NCI-H1105 treated with DMSO at 0.1 percent for 48 hours (cell line): Measurements from ENCODE around the gene LRP1B.

Experiments used
- DNase-seq: peaks from one replicate; lab custom pipeline; 2025; lab: John Stamatoyannopoulos, UW

The LRP1B gene

GRCh38 chr2:142131010-142131669, at the start of gene LRP1B:
Gene LRP1B (minus strand): TSS chr2:142131016. CDS start chr2:142130729, 287 bp downstream.
- peak; percentile 61 for DNase-seq

GRCh38 chr2:142179686-142180085, 48.9 kb upstream of the LRP1B start:
- no peak for DNase-seq

- DNase-seq, result no peak
Measured at GRCh38 chr2:142178604-142179003, 47.8 kb upstream of the LRP1B start.

DNA sequence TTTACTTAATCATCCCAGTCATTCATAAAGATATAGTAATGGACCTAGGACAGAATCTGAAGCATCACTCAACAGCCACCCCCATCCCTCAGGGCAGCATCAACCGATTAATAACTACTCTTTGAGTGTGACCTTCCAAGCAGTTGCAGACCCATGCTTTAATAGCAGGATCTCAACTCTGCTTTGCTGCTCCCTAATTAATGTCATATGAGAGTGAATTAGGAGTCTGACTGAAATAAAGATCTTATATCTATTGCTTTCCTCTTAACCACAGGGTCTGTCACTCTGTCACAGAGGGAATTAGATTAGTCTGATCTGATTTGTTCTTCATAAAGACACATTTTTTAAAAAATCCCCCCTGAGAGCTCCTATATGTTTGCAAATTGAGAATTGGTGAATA, 46.1 kb upstream of the LRP1B start:
- no peak for DNase-seq

DNA sequence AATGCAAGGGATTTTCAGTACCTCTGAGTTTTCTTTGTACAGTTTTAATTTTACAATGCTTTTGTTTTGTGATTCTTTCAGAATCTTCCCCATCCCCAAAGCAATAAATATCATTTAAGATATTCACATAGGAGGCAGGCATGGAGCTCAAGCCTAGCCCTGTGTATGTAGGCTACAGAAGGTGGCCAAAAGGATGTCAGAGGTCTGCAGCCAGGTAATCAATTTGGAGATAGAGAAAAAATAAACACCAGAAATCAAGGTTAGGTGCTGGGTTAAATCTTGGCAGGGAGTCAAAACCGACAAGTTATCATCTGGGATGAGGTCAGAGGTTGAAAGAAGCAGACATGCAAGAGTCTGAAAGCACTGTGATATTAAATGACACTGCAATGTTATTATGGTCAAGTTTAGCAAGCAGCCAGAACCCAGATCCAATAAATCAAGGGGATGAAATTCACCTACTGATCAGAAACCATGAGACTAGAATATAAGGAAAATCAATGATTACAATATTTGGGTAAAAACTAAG, 45.1 kb upstream of the LRP1B start:
- peak; percentile 14 for DNase-seq

GRCh38 chr2:142174176-142174575, 43.4 kb upstream of the LRP1B start:
- no peak for DNase-seq

- no peak for DNase-seq
Measured at GRCh38 chr2:142170847-142171246, 40.0 kb upstream of the LRP1B start.

GRCh38 chr2:142165790-142166189, 35.0 kb upstream of the LRP1B start:
- no peak for DNase-seq

GRCh38 chr2:142153601-142154000, 22.8 kb upstream of the LRP1B start:
- DNase-seq, result no peak

- no peak for DNase-seq
Measured at GRCh38 chr2:142150453-142150852, 19.6 kb upstream of the LRP1B start.

- DNase-seq, result no peak
Measured at GRCh38 chr2:142144547-142144946, 13.7 kb upstream of the LRP1B start.

DNA sequence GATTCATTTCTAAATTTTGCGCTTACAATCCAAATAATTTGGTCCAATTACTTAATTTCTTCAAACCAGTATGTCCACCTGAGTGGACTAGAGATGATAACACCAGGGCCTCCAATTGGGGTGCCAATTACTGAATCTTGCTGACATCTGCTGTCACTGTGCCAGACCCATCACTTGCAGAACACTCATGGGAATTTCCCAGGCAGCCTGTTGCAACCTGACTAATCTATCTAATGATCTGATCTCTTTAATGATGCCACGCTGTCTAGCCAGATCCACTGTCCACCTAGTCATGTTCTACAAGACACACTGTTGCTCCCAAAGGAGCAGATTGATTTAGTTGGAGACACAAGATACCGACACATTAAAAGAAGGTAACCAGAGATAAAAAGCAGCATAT, 11.8 kb upstream of the LRP1B start:
- peak; percentile 25 for DNase-seq

GRCh38 chr2:142140434-142140845, 9.6 kb upstream of the LRP1B start:
- DNase-seq, result peak; percentile 38

DNA sequence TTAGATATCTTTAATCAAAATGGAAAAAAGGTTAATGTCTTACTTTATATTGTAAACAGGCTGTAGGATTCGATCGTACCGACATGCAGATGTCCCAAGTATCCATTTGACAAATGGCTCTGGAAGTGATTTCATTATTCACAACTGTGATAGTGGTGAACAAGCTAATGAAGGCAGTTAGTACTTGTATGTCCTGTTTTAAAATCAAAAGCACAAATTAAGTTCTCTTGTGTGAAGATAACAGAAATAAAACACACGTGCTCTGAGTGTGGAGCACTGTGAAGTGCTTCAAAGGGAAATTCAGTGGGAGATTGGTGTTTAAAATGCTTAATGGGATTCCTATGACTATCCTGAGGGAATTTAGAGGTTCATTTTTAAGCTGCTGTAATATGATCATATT, 8.6 kb upstream of the LRP1B start:
- no peak for DNase-seq

- no peak for DNase-seq
Measured at GRCh38 chr2:142136571-142136970, 5.8 kb upstream of the LRP1B start.

DNA sequence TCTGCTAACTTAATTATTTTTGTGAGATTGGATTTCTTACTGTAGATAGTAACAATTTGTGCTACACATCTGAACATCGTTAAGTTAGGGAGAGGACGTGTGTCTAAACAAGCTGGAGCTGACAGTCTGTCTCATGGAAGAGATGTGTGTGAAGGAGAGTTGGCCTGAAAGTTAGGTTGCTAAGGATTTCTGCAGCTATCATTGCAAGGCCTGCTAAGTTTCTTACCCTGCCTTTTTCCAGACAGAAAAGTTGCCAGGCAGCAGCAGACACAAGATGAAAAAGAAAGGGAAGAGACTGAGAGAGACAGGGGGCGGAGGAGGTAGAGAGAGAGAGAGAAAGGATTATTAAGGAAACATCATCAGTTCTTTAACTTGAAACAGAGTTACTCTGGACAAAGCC, 4.1 kb upstream of the LRP1B start:
- DNase-seq, result no peak

GRCh38 chr2:142130111-142131009, 456 bp downstream of the LRP1B start:
- peak; percentile 58 for DNase-seq

- no peak for DNase-seq
Measured at GRCh38 chr2:142128105-142128504, 2.7 kb downstream of the LRP1B start.

DNA sequence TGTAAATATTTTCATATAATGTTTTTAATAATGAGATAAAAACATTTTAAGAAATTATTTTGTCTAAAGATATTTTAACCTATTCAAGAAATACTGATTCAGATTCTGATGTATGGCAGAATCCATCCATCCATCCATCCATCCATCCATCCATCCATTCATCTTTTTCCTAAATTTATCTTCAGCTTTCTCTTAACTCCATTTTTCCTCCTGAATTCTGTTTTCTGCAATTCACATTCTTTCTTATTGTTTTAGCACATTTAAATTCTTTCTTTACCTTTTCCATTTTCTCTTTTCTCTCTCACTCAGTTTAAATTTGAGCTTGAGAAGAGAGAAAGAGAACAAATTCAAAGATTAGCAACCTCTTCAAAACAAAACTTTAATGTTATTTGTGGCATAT, 3.6 kb downstream of the LRP1B start:
- no peak for DNase-seq

GRCh38 chr2:142124706-142125105, 6.1 kb downstream of the LRP1B start:
- DNase-seq, result no peak

DNA sequence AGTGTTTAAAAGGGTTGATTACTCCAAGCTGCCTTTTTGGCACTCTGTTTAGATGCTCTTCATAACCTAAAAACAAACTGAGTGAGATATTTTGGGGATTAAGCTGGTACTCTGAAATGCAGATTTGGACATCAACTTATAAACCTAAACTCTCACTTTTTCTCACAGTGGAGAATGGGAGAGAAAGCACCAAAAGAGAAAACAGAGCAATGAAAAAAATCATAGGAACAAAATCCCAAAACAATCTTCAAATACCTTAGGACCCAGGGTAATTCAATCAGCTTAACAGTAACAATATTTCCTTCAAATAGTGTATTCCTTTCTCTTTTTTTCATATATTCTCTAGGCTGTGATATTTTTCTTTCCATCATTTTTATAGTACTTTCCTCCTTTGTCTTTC, 11.5 kb downstream of the LRP1B start:
- DNase-seq, result no peak

DNA sequence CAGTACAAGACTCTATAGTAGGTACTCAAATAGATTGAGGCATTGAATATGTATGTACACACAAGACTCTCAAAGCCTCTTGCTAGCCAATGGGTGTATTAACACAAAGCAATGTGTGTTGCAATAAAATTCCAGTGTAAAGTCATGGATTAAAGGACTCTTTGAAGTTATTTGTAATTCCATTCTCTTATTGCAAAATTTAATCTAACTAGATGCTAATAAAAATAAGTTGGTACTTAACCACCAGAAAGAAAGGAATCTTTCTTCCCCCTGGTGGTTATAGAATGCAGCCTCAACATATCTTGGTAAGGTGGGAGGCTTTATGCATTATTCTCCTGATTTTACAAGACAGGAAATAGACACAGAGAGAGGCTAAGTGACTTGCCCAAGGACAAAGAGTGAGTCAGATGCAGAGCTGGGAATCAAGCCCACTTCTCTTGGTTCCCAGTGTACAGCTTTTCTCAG, 18.0 kb downstream of the LRP1B start:
- DNase-seq, result no peak

- peak; percentile 52 for DNase-seq
Measured at GRCh38 chr2:142104134-142104758, 26.6 kb downstream of the LRP1B start.
